HEK293T (cell line): ENCODE data around the gene FABP2.
"Not testable (repeated sequence)": the region's sequence is repeated elsewhere in the genome, so short reads cannot be mapped to it uniquely, and the experiment has no call there.

Experiments used
- ELF4 ChIP-seq: fragments of 450-650 bp; IDR thresholded peaks from 2 replicates; pipeline ENCODE4 v1.6.1; 2017; ENCODE audit warnings: antibody characterized with exemption
- FOXA1 ChIP-seq: fragments of 450-650 bp; IDR thresholded peaks from 2 replicates; pipeline ENCODE4 v1.6.1; 2016; ENCODE audit warnings: mild to moderate bottlenecking
- FOXM1 ChIP-seq: fragments of 450-650 bp; IDR thresholded peaks from 2 replicates; pipeline ENCODE4 v1.6.1; 2017; ENCODE audit warnings: mild to moderate bottlenecking, borderline replicate concordance
- L3MBTL2 ChIP-seq: fragments of 450-650 bp; conservative IDR thresholded peaks from 2 replicates; pipeline ENCODE4 v1.6.1; 2016; ENCODE audit warnings: mild to moderate bottlenecking
- TARDBP ChIP-seq: fragments of 450-650 bp; IDR thresholded peaks from 2 replicates; pipeline ENCODE4 v1.6.1; 2016

DNA sequence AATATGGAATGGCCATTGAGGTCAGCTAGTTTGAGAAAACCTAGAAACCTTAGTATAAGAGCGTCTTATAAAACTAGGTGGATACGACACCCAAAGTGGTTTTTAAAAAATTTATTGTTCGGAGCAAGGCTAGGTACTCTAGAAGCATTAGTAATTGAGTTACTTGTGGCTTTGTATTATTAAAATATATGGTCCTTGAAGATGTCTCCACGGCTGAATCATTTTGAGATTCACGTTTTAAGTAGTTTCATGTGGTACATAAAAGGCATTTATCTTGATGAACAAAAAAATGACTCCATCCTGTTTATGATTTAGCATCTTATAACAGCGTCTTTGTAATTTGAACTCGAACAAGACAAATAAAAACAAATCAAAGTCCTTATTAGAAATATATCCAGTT is 44.9 kb upstream of the FABP2 start:
- not testable (repeated sequence) for TF ChIP-seq TARDBP, ELF4, L3MBTL2, FOXA1, FOXM1
